K562 (cell line): Measurements from ENCODE around the gene ABCA1. TPM values are rescaled to one million over a fixed set of nuclear protein-coding genes. Genes with fewer than 3 reads are reported as not detected.

Experiments
- COPS2 ChIP-seq: fragments of 450-650 bp; conservative IDR thresholded peaks from 2 replicates; pipeline ENCODE4 v1.6.1; 2016; ENCODE audit warnings: mild to moderate bottlenecking, moderate library complexity
- GABPB1 ChIP-seq: sonication (generic); formaldehyde crosslinking; IDR thresholded peaks from 2 replicates; pipeline ENCODE4 v1.8.0; 2022; ENCODE audit warnings: mild to moderate bottlenecking, missing genetic modification reagents
- HMGN3 ChIP-seq: IDR thresholded peaks from 2 replicates; pipeline ENCODE4 v1.6.1; 2011; ENCODE audit warnings: borderline replicate concordance, low read depth, mild to moderate bottlenecking, mixed read lengths, low read length; ENCODE audit not compliant: insufficient read length; ENCODE audit errors: extremely low read depth
- MBD2 ChIP-seq: sonication (generic); IDR thresholded peaks from 2 replicates; pipeline ENCODE4 v1.6.1; 2016; ENCODE audit warnings: low read depth, borderline replicate concordance
- SAFB2 ChIP-seq: fragments of 200-400 bp; formaldehyde crosslinking; IDR thresholded peaks from 2 replicates; pipeline ENCODE4 v1.6.1; 2018; ENCODE audit warnings: borderline replicate concordance, low read length, low read depth, moderate library complexity; ENCODE audit not compliant: severe bottlenecking
- ZKSCAN3 ChIP-seq: fragments of 250-450 bp; sonication (Bioruptor Pico); IDR thresholded peaks from 2 replicates; pipeline ENCODE4 v1.4.0; 2020
- ZNF282 ChIP-seq: sonication (generic); formaldehyde crosslinking; IDR thresholded peaks from 2 replicates; pipeline ENCODE4 v1.8.1; 2023; ENCODE audit warnings: missing genetic modification reagents
- ZZZ3 ChIP-seq: fragments of 450-650 bp; IDR thresholded peaks from 2 replicates; pipeline ENCODE4 v1.6.1; 2016; ENCODE audit warnings: antibody characterized with exemption, mild to moderate bottlenecking, moderate library complexity
- polyA plus RNA-seq, 8 experiments: library from polyadenylated mRNA; depleted of rRNA in 4 of 8; stranded (reverse) in 5 of 8; unstranded in 3 of 8; fragments of >200 nt; fragmentation: Nextera tagmentation in 2 of 8; fragmentation: Illumina TruSeq in 1 of 8; extraction: Ambion mirVana in 2 of 8; extraction: Trizol in 1 of 8; gene quantifications; 2 replicates each; pipeline versions ENCODE4 v1.2.1 to v1.2.3, GENCODE V29; 2011 to 2014; ENCODE audit warnings: inconsistent platforms in 1 of 8, missing spikeins in 1 of 8
- total RNA-seq, 7 experiments: library from RNA; depleted of rRNA in 6 of 7; stranded (reverse); fragments of >200 nt in 6 of 7; fragmentation: Illumina TruSeq in 2 of 7; extraction: Trizol in 2 of 7; gene quantifications; 2 replicates each; pipeline versions ENCODE4 v1.2.1 to v1.2.3, GENCODE V29; 2011 to 2021; ENCODE audit warnings: low replicate concordance in 1 of 7
- TF ChIP-seq, protein P1 (sequence below), 3 experiments: fragments of 200-800 bp in 1 of 3; fragments of 250-450 bp in 1 of 3; fragments of 450-650 bp in 1 of 3; sonication (Bioruptor Pico) in 1 of 3; sonication (Bioruptor generic) in 1 of 3; formaldehyde crosslinking in 1 of 3; IDR thresholded peaks; 2 replicates each; pipeline versions ENCODE4 v1.6.1 to v1.8.0; 2016 to 2022; ENCODE audit warnings: mild to moderate bottlenecking in 2 of 3, missing genetic modification characterization in 2 of 3, missing compliant biosample characterization in 1 of 3, moderate library complexity in 1 of 3
- TF ChIP-seq, protein P2 (sequence below), 2 experiments: fragments of 450-650 bp; formaldehyde crosslinking in 1 of 2; IDR thresholded peaks; 2 replicates each; pipeline versions ENCODE4 v1.4.0 to v1.6.1; 2014 to 2020; ENCODE audit warnings: mild to moderate bottlenecking in 2 of 2, borderline replicate concordance in 1 of 2, low read depth in 1 of 2
- TF ChIP-seq, protein P3 (sequence below): fragments of 450-650 bp; conservative IDR thresholded peaks from 2 replicates; pipeline ENCODE4 v1.6.1; 2016; ENCODE audit warnings: missing genetic modification characterization, low read depth, mild to moderate bottlenecking, missing compliant biosample characterization, moderate library complexity

ABCA1 gene
- total and polyA plus RNA-seq, 9 of the 15 experiments (the other 6 are each of a cell fraction or from before 2014, with no cell fraction given), result under 0.01 to 0.18 (median 0.02) TPM; not detected in 5

GRCh38 chr9:104747565-104748358, 180.2 kb downstream of the ABCA1 start, which contains the start of gene NIPSNAP3A (continued):
- TF ChIP-seq, protein P1, sequence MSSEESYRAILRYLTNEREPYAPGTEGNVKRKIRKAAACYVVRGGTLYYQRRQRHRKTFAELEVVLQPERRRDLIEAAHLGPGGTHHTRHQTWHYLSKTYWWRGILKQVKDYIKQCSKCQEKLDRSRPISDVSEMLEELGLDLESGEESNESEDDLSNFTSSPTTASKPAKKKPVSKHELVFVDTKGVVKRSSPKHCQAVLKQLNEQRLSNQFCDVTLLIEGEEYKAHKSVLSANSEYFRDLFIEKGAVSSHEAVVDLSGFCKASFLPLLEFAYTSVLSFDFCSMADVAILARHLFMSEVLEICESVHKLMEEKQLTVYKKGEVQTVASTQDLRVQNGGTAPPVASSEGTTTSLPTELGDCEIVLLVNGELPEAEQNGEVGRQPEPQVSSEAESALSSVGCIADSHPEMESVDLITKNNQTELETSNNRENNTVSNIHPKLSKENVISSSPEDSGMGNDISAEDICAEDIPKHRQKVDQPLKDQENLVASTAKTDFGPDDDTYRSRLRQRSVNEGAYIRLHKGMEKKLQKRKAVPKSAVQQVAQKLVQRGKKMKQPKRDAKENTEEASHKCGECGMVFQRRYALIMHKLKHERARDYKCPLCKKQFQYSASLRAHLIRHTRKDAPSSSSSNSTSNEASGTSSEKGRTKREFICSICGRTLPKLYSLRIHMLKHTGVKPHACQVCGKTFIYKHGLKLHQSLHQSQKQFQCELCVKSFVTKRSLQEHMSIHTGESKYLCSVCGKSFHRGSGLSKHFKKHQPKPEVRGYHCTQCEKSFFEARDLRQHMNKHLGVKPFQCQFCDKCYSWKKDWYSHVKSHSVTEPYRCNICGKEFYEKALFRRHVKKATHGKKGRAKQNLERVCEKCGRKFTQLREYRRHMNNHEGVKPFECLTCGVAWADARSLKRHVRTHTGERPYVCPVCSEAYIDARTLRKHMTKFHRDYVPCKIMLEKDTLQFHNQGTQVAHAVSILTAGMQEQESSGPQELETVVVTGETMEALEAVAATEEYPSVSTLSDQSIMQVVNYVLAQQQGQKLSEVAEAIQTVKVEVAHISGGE (CRISPR knock-in tag; IDR thresholded peaks at IDR 0.05), result peak in 2 of 3 experiments; percentile 17 to 80; a peak in 2 of 6 replicates
- TF ChIP-seq, protein P2, sequence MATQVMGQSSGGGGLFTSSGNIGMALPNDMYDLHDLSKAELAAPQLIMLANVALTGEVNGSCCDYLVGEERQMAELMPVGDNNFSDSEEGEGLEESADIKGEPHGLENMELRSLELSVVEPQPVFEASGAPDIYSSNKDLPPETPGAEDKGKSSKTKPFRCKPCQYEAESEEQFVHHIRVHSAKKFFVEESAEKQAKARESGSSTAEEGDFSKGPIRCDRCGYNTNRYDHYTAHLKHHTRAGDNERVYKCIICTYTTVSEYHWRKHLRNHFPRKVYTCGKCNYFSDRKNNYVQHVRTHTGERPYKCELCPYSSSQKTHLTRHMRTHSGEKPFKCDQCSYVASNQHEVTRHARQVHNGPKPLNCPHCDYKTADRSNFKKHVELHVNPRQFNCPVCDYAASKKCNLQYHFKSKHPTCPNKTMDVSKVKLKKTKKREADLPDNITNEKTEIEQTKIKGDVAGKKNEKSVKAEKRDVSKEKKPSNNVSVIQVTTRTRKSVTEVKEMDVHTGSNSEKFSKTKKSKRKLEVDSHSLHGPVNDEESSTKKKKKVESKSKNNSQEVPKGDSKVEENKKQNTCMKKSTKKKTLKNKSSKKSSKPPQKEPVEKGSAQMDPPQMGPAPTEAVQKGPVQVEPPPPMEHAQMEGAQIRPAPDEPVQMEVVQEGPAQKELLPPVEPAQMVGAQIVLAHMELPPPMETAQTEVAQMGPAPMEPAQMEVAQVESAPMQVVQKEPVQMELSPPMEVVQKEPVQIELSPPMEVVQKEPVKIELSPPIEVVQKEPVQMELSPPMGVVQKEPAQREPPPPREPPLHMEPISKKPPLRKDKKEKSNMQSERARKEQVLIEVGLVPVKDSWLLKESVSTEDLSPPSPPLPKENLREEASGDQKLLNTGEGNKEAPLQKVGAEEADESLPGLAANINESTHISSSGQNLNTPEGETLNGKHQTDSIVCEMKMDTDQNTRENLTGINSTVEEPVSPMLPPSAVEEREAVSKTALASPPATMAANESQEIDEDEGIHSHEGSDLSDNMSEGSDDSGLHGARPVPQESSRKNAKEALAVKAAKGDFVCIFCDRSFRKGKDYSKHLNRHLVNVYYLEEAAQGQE (IDR thresholded peaks at IDR 0.05; ENCODE audit: borderline replicate concordance), result no peak
- TF ChIP-seq, protein P2 (CRISPR knock-in tag; IDR thresholded peaks at IDR 0.05; ENCODE audit: low read depth), result peak; percentile 59; the same call in 1 of the 2 replicates
- no peak for TF ChIP-seq HMGN3
- no peak for TF ChIP-seq ZNF282 (CRISPR knock-in tag)
- TF ChIP-seq GABPB1 (CRISPR knock-in tag), result peak; percentile 68
- TF ChIP-seq, protein P3, sequence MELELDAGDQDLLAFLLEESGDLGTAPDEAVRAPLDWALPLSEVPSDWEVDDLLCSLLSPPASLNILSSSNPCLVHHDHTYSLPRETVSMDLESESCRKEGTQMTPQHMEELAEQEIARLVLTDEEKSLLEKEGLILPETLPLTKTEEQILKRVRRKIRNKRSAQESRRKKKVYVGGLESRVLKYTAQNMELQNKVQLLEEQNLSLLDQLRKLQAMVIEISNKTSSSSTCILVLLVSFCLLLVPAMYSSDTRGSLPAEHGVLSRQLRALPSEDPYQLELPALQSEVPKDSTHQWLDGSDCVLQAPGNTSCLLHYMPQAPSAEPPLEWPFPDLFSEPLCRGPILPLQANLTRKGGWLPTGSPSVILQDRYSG (tag), result no peak
- TF ChIP-seq ZZZ3, result no peak
- TF ChIP-seq COPS2, result no peak
- TF ChIP-seq ZKSCAN3 (CRISPR knock-in tag), result no peak
- no peak for TF ChIP-seq SAFB2
- TF ChIP-seq MBD2, result no peak
